Lower lobe of right lung (tissue), 2 donors: Measurements from ENCODE around the gene ITPR1. TPM values are rescaled to one million over a fixed set of nuclear protein-coding genes. Genes with fewer than 3 reads are reported as not detected.

Source experiments
- ATAC-seq, 2 donors: fragments of 200-7000 bp; cut with Tn5 transposase; one replicate each; pipeline ENCODE4 v1.9.1; 2020 to 2022; ENCODE audit warnings: mild to moderate bottlenecking in 2 of 2, moderate library complexity in 2 of 2
- DNase-seq: peaks from one replicate; pipeline ENCODE4 v3.0.0-alpha.2; 2020
- H3K27ac ChIP-seq: fragments of 200-600 bp; one replicate; pipeline ENCODE4 v1.8.0; 2022
- H3K27me3 ChIP-seq: fragments of 200-600 bp; one replicate; pipeline ENCODE4 v1.8.0; 2022; ENCODE audit warnings: low read depth
- H3K36me3 ChIP-seq: fragments of 200-600 bp; one replicate; pipeline ENCODE4 v1.8.0; 2022; ENCODE audit warnings: mild to moderate bottlenecking
- H3K4me1 ChIP-seq: fragments of 200-600 bp; one replicate; pipeline ENCODE4 v1.8.0; 2022
- H3K4me3 ChIP-seq: fragments of 200-600 bp; one replicate; pipeline ENCODE4 v1.8.0; 2022; ENCODE audit warnings: mild to moderate bottlenecking
- H3K9me3 ChIP-seq: fragments of 200-600 bp; one replicate; pipeline ENCODE4 v1.8.0; 2022
- intact Hi-C: fragments of 100-400 bp; cut with DNase I; formaldehyde crosslinking; loops from one replicate; pipeline ENCODE4 v1.11.0; 2022
- total RNA-seq: library from RNA; stranded (reverse); fragmentation: NEBNext Ultra II Directional; extraction: Animal tissue kit (Norgen Biotek cat#: 25700); gene quantifications from one replicate; pipeline ENCODE4 v1.2.1, GENCODE V29; 2021
- TF ChIP-seq, protein P1 (sequence below): fragments of 200-600 bp; IDR thresholded peaks from one replicate; pipeline ENCODE4 v1.8.0; 2022; ENCODE audit warnings: antibody characterized with exemption, mild to moderate bottlenecking
- donor health status: DM: no; HTN: yes; CAD: no; lungs with severe emphysema.

The ITPR1 gene
- total RNA-seq, 1 donor from 2014 or later = 69.1 TPM

GRCh38 chr3:4709341-4709740 is 216.2 kb downstream of the ITPR1 start:
- Histone ChIP-seq H3K9me3 (no peaks in the 10 kb centered on the region), H3K4me3 (no peak overlapping the region), H3K27ac (no peak overlapping the region), H3K36me3 (peaks cover 60% of the 10 kb centered on the region), H3K4me1 (peaks cover 12% of the 10 kb centered on the region), H3K27me3 (no peaks in the 10 kb centered on the region)
- TF ChIP-seq, protein P1, sequence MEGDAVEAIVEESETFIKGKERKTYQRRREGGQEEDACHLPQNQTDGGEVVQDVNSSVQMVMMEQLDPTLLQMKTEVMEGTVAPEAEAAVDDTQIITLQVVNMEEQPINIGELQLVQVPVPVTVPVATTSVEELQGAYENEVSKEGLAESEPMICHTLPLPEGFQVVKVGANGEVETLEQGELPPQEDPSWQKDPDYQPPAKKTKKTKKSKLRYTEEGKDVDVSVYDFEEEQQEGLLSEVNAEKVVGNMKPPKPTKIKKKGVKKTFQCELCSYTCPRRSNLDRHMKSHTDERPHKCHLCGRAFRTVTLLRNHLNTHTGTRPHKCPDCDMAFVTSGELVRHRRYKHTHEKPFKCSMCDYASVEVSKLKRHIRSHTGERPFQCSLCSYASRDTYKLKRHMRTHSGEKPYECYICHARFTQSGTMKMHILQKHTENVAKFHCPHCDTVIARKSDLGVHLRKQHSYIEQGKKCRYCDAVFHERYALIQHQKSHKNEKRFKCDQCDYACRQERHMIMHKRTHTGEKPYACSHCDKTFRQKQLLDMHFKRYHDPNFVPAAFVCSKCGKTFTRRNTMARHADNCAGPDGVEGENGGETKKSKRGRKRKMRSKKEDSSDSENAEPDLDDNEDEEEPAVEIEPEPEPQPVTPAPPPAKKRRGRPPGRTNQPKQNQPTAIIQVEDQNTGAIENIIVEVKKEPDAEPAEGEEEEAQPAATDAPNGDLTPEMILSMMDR = no peak
- DNase-seq = no peak
- intact Hi-C loops = no loop called here
- no peak for ATAC-seq

GRCh38 chr3:4710191-4710590 is 217.0 kb downstream of the ITPR1 start:
- TF ChIP-seq, protein P1 = no peak
- intact Hi-C loops = loop anchor here (10.0 kb wide), 1 partner anchor 345 kb away; no protein-coding TSS in a partner anchor
- Histone ChIP-seq H3K4me1 (peaks cover 12% of the 10 kb centered on the region), H3K27ac (no peak overlapping the region), H3K27me3 (no peaks in the 10 kb centered on the region), H3K9me3 (no peaks in the 10 kb centered on the region), H3K36me3 (peaks cover 64% of the 10 kb centered on the region), H3K4me3 (no peak overlapping the region)
- DNase-seq (no peak), ATAC-seq (no peak)

GRCh38 chr3:4711680-4711992 is 218.5 kb downstream of the ITPR1 start:
- DNase-seq (no peak), ATAC-seq (peak; percentile 3 to 54)
- H3K9me3 ChIP-seq = no peaks in the 10 kb centered on the region
- H3K4me3 ChIP-seq = no peak overlapping the region
- intact Hi-C loops = loop anchor here (10.0 kb wide), 1 partner anchor 343 kb away; no protein-coding TSS in a partner anchor
- H3K4me1 ChIP-seq = peaks cover 12% of the 10 kb centered on the region
- TF ChIP-seq, protein P1 = no peak
- H3K27ac ChIP-seq = peak overlapping the region; percentile 67
- H3K27me3 ChIP-seq = no peaks in the 10 kb centered on the region
- H3K36me3 ChIP-seq = peaks cover 53% of the 10 kb centered on the region

- no peaks in the 10 kb centered on the region for H3K27me3 ChIP-seq
- peak overlapping the region; percentile 67 for H3K27ac ChIP-seq
- H3K4me3 ChIP-seq = no peak overlapping the region
- intact Hi-C loops = loop anchor here (10.0 kb wide), 1 partner anchor 343 kb away; no protein-coding TSS in a partner anchor
- ATAC-seq (peak; percentile 86 to 90), DNase-seq (no peak)
- H3K9me3 ChIP-seq = no peaks in the 10 kb centered on the region
- H3K36me3 ChIP-seq = peaks cover 49% of the 10 kb centered on the region
- H3K4me1 ChIP-seq = peaks cover 12% of the 10 kb centered on the region
- TF ChIP-seq, protein P1 = no peak
These were observed 219.0 kb downstream of the ITPR1 start for GRCh38 chr3:4712109-4712508.

DNA sequence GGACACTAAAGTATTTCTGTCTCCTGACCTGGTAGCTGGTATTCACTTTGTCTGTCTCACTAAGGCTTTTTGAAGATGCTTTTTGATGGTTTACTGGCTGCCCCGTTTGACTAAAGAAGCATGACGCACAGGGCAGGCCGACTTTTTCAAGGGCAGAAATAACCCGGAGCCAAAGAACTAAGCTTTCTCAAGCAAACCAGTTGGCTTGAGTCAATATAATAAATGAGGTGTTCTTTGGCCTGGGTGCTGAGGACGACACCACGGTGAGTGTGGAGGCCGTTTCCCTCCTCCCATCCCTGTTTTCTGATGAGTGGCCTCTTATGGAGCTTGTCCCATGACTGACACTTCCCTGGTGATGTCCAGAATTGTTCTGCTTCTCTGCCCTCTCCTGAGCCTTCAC is 220.9 kb downstream of the ITPR1 start:
- ATAC-seq = no peak
- Histone ChIP-seq H3K4me1 (peaks cover 21% of the 10 kb centered on the region), H3K4me3 (no peak overlapping the region), H3K27me3 (no peaks in the 10 kb centered on the region), H3K36me3 (peaks cover 42% of the 10 kb centered on the region), H3K27ac (no peak overlapping the region), H3K9me3 (no peaks in the 10 kb centered on the region)
- intact Hi-C loops = loop anchor here (10.0 kb wide), 1 partner anchor 341 kb away; no protein-coding TSS in a partner anchor
- DNase-seq = no peak
- TF ChIP-seq, protein P1 = no peak

DNA sequence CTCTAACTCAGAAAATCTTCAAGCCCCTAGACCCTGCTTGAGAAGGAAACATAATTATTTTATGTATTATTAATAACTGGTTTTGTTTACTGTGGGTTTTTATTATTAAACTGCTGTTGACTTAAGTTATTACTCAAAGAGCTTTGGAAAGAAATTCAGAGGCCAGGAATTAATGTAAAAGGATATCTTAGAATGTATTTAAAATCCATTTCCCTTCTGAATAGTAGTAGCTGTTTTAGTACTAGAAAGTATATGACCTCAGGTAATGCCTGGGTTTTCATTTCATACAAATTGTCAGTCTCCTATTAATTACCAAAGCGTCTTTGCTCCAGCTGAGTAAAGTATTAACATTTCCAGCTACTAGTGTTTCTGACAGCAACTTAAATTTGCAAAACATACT is 223.1 kb downstream of the ITPR1 start:
- TF ChIP-seq, protein P1 = no peak
- peaks cover 40% of the 10 kb centered on the region for H3K4me1 ChIP-seq
- peaks cover 30% of the 10 kb centered on the region for H3K36me3 ChIP-seq
- DNase-seq (no peak), ATAC-seq (no peak)
- no peak overlapping the region for H3K4me3 ChIP-seq
- no peaks in the 10 kb centered on the region for H3K27me3 ChIP-seq
- no peaks in the 10 kb centered on the region for H3K9me3 ChIP-seq
- H3K27ac ChIP-seq = no peak overlapping the region
- intact Hi-C loops = loop anchor here (10.0 kb wide), 1 partner anchor 339 kb away; no protein-coding TSS in a partner anchor
